Panc1 (cell line): ENCODE data around the gene LRFN2.

ENCODE experiments used
- CTCF ChIP-seq: fragments of 450-650 bp; IDR thresholded peaks from 2 replicates; pipeline ENCODE4 v1.5.1; 2017; ENCODE audit warnings: mild to moderate bottlenecking
- POLR2AphosphoS5 ChIP-seq: IDR thresholded peaks from 2 replicates; pipeline ENCODE4 v1.6.1; 2012; ENCODE audit warnings: mild to moderate bottlenecking, low read depth, low read length, moderate library complexity
- SIN3A ChIP-seq: IDR thresholded peaks from 2 replicates; pipeline ENCODE4 v1.6.1; 2012; ENCODE audit warnings: low read depth, mild to moderate bottlenecking, low read length, moderate library complexity, borderline replicate concordance; ENCODE audit not compliant: insufficient read depth

- TF ChIP-seq CTCF: no peak; the same call in 1 of the 2 replicates
- TF ChIP-seq POLR2AphosphoS5: no peak
- no peak for TF ChIP-seq SIN3A
Observed at GRCh38 chr6:40536442-40536841, 50.7 kb downstream of the LRFN2 start.
